PFSK-1 (cell line): ENCODE measurements around the gene SP110.

Source experiments
- POLR2AphosphoS5 ChIP-seq: IDR thresholded peaks from 2 replicates; pipeline ENCODE4 v1.6.1; 2012; ENCODE audit warnings: low read depth, mild to moderate bottlenecking, control low read depth, low read length, moderate library complexity
- TAF1 ChIP-seq: IDR thresholded peaks from 2 replicates; pipeline ENCODE4 v1.6.1; 2012; ENCODE audit warnings: low read length, control low read depth, borderline replicate concordance; ENCODE audit not compliant: insufficient read depth

- TF ChIP-seq TAF1 (no peak), POLR2AphosphoS5 (no peak)
Measured at GRCh38 chr2:230128623-230129342, 91.0 kb downstream of the SP110 start.
